MM.1S (cell line): ENCODE data around the gene PTPN18.

Experiments
- CTCF ChIP-seq: fragments of 300-600 bp; sonication (generic); IDR thresholded peaks from 2 replicates; pipeline ENCODE4 v1.5.1; 2016; ENCODE audit warnings: antibody characterized with exemption, low read length, mixed read lengths
- EZH2 ChIP-seq: fragments of 300-600 bp; sonication (generic); optimal IDR thresholded peaks from 2 replicates; pipeline ENCODE3; 2017; ENCODE audit warnings: low read depth, mild to moderate bottlenecking, antibody characterized with exemption, low read length, mixed read lengths
- EZH2phosphoT487 ChIP-seq: fragments of 300-600 bp; sonication (generic); IDR thresholded peaks from 2 replicates; pipeline ENCODE4 v1.6.1; 2018; ENCODE audit warnings: antibody characterized with exemption, low read length

DNA sequence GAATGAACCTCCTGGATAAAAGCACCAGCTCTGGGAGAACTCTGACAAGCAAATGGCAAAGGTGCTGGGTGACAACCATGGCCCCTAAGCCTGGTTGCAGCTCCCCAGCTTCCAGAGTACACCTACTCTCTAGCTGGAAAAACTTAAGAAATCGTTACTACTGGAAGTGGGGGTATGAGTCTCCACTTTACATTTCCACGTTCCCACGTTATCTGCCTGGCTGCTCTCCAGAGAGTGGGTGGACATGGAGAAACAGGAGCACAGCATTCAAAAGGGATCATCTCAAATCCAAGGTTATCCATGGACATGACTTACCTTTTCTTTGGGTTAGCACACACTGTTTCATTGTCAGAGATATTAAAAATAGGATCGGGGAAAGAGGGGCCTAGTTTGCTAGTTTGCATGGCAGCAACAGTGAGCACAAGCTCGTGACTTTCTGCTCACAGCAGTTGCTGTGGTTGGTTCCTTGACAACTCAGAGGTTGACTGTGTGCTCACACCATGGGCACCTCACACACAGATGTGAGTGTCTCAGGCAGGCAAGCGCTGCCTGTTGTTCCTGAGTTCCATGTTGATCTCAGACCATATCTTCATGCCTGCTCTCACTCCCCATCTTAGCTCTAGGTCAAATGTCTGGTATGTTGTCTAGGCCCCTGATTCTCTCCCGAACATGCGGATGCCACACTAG, 32.5 kb downstream of the PTPN18 start:
- TF ChIP-seq EZH2 (no peak), CTCF (no peak), EZH2phosphoT487 (no peak)
